Chondrocyte (in vitro differentiated cells): ENCODE results near the gene C10orf88. TPM values are rescaled to one million over a fixed set of nuclear protein-coding genes. Genes with fewer than 3 reads are reported as not detected.
A peak's percentile ranks its signal among the peaks of the same experiment; 100 is the strongest.

Experiments used
- DNase-seq: peaks from one replicate; pipeline ENCODE4 v3.0.0; 2021; ENCODE audit warnings: mixed read lengths, low spot score
- H3K27ac Mint-ChIP-seq: one replicate; pipeline ENCODE4 v1.8.0; 2021; ENCODE audit warnings: mild to moderate bottlenecking, moderate library complexity, mixed read lengths; ENCODE audit not compliant: unreplicated experiment
- H3K27me3 Mint-ChIP-seq: 2 replicates; pipeline ENCODE4 v1.8.0; 2021; ENCODE audit warnings: low read depth, mixed read lengths
- H3K36me3 Mint-ChIP-seq: 2 replicates; pipeline ENCODE4 v1.8.0; 2021; ENCODE audit warnings: low read depth, mixed read lengths
- H3K4me1 Mint-ChIP-seq: 2 replicates; pipeline ENCODE4 v1.8.0; 2021; ENCODE audit warnings: low read depth, mild to moderate bottlenecking, mixed read lengths
- H3K4me3 Mint-ChIP-seq: one replicate; pipeline ENCODE4 v1.8.0; 2021; ENCODE audit warnings: mild to moderate bottlenecking, moderate library complexity, mixed read lengths; ENCODE audit not compliant: unreplicated experiment
- H3K9me3 Mint-ChIP-seq: 2 replicates; pipeline ENCODE4 v1.8.0; 2021; ENCODE audit warnings: low read depth, mixed read lengths
- total RNA-seq: library from RNA; stranded (reverse); gene quantifications from 3 replicates; pipeline ENCODE4 v1.2.1, GENCODE V29; 2021
- TF ChIP-seq, protein P1 (sequence below): fragments of 200-600 bp; sonication (generic); IDR thresholded peaks from 2 replicates; pipeline ENCODE4 v1.5.0; 2021; ENCODE audit warnings: antibody characterized with exemption, mild to moderate bottlenecking, moderate library complexity

Gene C10orf88
- total RNA-seq, 1 donor from 2014 or later: 12.5 TPM

- no peak overlapping the region for H3K27ac Mint-ChIP-seq
- H3K9me3 Mint-ChIP-seq: no peaks in the 10 kb centered on the region
- H3K4me3 Mint-ChIP-seq: no peak overlapping the region
- no peaks in the 10 kb centered on the region for H3K27me3 Mint-ChIP-seq
- peaks cover 19% of the 10 kb centered on the region for H3K36me3 Mint-ChIP-seq
- no peak for DNase-seq
- TF ChIP-seq, protein P1, sequence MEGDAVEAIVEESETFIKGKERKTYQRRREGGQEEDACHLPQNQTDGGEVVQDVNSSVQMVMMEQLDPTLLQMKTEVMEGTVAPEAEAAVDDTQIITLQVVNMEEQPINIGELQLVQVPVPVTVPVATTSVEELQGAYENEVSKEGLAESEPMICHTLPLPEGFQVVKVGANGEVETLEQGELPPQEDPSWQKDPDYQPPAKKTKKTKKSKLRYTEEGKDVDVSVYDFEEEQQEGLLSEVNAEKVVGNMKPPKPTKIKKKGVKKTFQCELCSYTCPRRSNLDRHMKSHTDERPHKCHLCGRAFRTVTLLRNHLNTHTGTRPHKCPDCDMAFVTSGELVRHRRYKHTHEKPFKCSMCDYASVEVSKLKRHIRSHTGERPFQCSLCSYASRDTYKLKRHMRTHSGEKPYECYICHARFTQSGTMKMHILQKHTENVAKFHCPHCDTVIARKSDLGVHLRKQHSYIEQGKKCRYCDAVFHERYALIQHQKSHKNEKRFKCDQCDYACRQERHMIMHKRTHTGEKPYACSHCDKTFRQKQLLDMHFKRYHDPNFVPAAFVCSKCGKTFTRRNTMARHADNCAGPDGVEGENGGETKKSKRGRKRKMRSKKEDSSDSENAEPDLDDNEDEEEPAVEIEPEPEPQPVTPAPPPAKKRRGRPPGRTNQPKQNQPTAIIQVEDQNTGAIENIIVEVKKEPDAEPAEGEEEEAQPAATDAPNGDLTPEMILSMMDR: no peak
- peaks cover 30% of the 10 kb centered on the region for H3K4me1 Mint-ChIP-seq
These were observed 4.7 kb downstream of the C10orf88 start for GRCh38 chr10:122949296-122949695.

DNA sequence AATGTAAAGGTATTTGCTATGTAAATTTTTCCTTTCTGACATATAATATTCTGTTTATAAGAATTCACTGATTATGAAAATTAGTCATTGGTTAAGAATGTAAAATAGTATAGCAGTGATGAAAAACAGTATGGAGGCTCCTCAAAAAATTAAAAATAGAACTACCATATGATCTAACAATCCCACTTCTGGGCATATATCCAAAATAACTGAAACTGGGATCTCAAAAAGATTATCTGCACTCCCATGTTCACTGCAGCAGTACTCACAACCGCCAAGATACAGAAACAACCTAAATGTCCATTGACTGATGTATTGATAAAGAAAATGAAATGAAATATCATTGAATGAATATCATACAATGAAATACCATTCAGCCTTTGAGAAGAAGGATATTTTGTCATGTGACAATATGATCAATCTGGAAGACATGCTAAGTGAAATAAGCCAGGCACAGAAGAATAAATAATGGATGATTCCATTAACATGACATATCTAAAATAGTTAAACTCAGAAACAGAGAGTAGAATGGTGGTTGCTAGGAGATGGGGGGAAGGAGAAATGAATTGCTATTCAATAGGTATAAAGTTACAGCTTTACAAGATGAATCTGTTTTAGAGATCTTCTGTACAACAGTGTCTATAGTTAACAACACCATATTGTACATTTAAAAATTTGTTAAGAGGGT is 14.0 kb downstream of the C10orf88 start:
- Mint-ChIP-seq H3K27ac (peak overlapping the region; percentile 90), H3K4me3 (peak overlapping the region; percentile 3), H3K4me1 (peaks cover 29% of the 10 kb centered on the region), H3K36me3 (peaks cover 15% of the 10 kb centered on the region), H3K27me3 (no peaks in the 10 kb centered on the region), H3K9me3 (no peaks in the 10 kb centered on the region)
- no peak for DNase-seq
- TF ChIP-seq, protein P1: no peak

DNA sequence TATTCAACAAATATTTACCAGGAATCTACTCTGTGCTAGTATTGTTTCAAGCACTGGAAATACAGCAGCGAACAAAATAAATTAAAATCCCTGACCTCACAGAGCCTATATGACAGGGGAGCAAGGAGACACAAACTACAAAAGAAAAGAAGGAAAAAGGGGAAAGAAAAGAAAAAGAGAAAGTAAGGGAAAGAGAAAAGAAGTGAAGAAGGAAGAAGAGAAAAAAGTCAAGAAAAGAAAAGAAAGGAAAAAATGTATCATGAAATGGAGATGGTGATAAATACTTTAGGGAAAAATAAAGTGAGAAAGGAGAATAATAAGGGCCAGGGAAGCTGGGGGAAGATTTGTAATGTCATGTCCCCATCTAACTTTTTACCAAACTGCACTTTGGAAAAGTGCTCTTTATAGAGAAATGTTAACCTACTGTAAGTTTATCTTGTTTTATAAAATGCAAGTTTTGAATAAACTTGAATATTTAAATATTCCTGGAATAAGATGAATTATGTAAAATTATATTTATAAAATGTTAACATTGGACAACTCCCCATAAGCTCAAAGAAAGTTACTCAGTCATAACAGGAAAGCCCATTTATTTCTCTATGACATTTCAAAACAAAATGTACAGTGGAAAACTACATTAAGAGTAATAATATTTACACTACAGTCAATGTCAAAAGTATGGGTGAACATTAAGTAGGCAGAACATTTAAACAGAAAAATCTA is 14.7 kb downstream of the C10orf88 start:
- no peaks in the 10 kb centered on the region for H3K9me3 Mint-ChIP-seq
- H3K27me3 Mint-ChIP-seq: no peaks in the 10 kb centered on the region
- DNase-seq: no peak
- peaks cover 29% of the 10 kb centered on the region for H3K4me1 Mint-ChIP-seq
- TF ChIP-seq, protein P1: no peak
- peak overlapping the region; percentile 91 for H3K27ac Mint-ChIP-seq
- H3K4me3 Mint-ChIP-seq: no peak overlapping the region
- H3K36me3 Mint-ChIP-seq: peaks cover 13% of the 10 kb centered on the region

- H3K36me3 Mint-ChIP-seq: peaks cover 6% of the 10 kb centered on the region
- H3K27ac Mint-ChIP-seq: no peak overlapping the region
- DNase-seq: no peak
- TF ChIP-seq, protein P1: no peak
- peaks cover 14% of the 10 kb centered on the region for H3K4me1 Mint-ChIP-seq
- no peaks in the 10 kb centered on the region for H3K27me3 Mint-ChIP-seq
- no peaks in the 10 kb centered on the region for H3K9me3 Mint-ChIP-seq
- H3K4me3 Mint-ChIP-seq: no peak overlapping the region
These were observed 22.7 kb downstream of the C10orf88 start for GRCh38 chr10:122931088-122931906.

GRCh38 chr10:122930140-122930539 is 23.9 kb downstream of the C10orf88 start:
- no peaks in the 10 kb centered on the region for H3K9me3 Mint-ChIP-seq
- H3K36me3 Mint-ChIP-seq: peaks cover 2% of the 10 kb centered on the region
- H3K27me3 Mint-ChIP-seq: no peaks in the 10 kb centered on the region
- H3K27ac Mint-ChIP-seq: no peak overlapping the region
- DNase-seq: no peak
- peaks cover 14% of the 10 kb centered on the region for H3K4me1 Mint-ChIP-seq
- no peak overlapping the region for H3K4me3 Mint-ChIP-seq
- TF ChIP-seq, protein P1: no peak
